ENCODE measurements around the gene COG5.

The COG5 gene

DNA sequence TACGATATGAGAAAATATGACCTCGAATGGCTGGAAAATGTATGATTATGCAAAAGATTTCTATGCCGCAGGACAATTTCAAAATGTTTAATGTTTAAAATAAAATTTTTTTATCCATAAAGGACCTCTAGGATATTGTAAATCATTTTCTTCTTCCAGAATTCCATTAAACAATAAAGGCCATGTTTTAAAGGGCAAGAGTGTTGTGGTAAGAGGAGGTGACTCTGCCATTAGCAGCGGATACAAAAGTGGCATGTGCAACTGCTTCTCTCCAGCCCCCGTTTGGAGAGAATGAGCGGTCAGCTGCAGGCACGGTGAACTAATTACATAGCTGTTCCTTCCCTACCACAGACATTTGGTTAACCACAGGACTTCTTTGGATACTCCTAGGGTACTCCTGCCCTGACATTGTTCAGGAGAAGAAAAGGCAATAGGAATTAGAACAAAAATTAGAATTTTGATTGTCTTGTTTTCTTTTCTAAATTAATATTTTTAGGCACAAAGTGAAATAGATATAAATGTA is 331.1 kb downstream of the COG5 start:
- Histone ChIP-seq H3K36me3 (ENCODE audit: control insufficient read depth in 2 of 2, insufficient read depth in 1 of 2, low read length in 2 of 2) (no peaks in the 10 kb centered on the region), H3K4me1 (ENCODE audit: control insufficient read depth, insufficient read depth, low read length) (no peaks in the 10 kb centered on the region), H3K4me3 (ENCODE audit: low read depth, low read length) (no peak overlapping the region), H3K9me3 (ENCODE audit: control insufficient read depth, insufficient read depth, low read depth, low read length) (no peaks in the 10 kb centered on the region), H3K27ac (ENCODE audit: extremely low read depth, low read depth, low read length) (no peak overlapping the region)
- TF ChIP-seq ZNF792 (tag by site-specific recombination; IDR thresholded peaks at IDR 0.05) (no peak), ZFHX2 (tag by site-specific recombination; conservative IDR thresholded peaks at IDR 0.05) (no peak), HOXC10 (CRISPR knock-in tag; IDR thresholded peaks at IDR 0.05) (no peak), ZBTB48 (tag by site-specific recombination; IDR thresholded peaks at IDR 0.05) (no peak), ZFP69B (tag by site-specific recombination; IDR thresholded peaks at IDR 0.05) (no peak), PBX3 (CRISPR knock-in tag; IDR thresholded peaks at IDR 0.05) (no peak), ZNF302 (tag by site-specific recombination; IDR thresholded peaks at IDR 0.05; ENCODE audit: low read depth) (no peak), EGR2 (tag by site-specific recombination; IDR thresholded peaks at IDR 0.05; ENCODE audit: low read depth) (no peak), ZNF664 (tag by site-specific recombination; IDR thresholded peaks at IDR 0.05) (no peak), ZNF830 (tag by site-specific recombination; IDR thresholded peaks at IDR 0.05; ENCODE audit: low read depth) (no peak), ZNF658 (tag by site-specific recombination; IDR thresholded peaks at IDR 0.05) (no peak), ZBTB6 (tag by site-specific recombination; IDR thresholded peaks at IDR 0.05) (no peak), ZNF560 (tag by site-specific recombination; IDR thresholded peaks at IDR 0.05; ENCODE audit: borderline replicate concordance) (no peak), ZNF211 (tag by site-specific recombination; IDR thresholded peaks at IDR 0.05; ENCODE audit: low read depth) (no peak), ZNF558 (tag by site-specific recombination; IDR thresholded peaks at IDR 0.05) (no peak), ZNF623 (tag by site-specific recombination; IDR thresholded peaks at IDR 0.05) (no peak)
- TF ChIP-seq, protein P1, sequence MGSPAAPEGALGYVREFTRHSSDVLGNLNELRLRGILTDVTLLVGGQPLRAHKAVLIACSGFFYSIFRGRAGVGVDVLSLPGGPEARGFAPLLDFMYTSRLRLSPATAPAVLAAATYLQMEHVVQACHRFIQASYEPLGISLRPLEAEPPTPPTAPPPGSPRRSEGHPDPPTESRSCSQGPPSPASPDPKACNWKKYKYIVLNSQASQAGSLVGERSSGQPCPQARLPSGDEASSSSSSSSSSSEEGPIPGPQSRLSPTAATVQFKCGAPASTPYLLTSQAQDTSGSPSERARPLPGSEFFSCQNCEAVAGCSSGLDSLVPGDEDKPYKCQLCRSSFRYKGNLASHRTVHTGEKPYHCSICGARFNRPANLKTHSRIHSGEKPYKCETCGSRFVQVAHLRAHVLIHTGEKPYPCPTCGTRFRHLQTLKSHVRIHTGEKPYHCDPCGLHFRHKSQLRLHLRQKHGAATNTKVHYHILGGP (tag by site-specific recombination; IDR thresholded peaks at IDR 0.05) = no peak
- ChIA-PET POLR2A (no interaction called here), CTCF (no interaction called here)

GRCh38 chr7:107230334-107230733 is 333.4 kb downstream of the COG5 start:
- Histone ChIP-seq H3K36me3 (ENCODE audit: control insufficient read depth in 2 of 2, insufficient read depth in 1 of 2, low read length in 2 of 2) (no peaks in the 10 kb centered on the region; a peak in 1 of 3 replicates), H3K27ac (ENCODE audit: extremely low read depth, low read depth, low read length) (no peak overlapping the region), H3K9me3 (ENCODE audit: control insufficient read depth, insufficient read depth, low read depth, low read length) (no peaks in the 10 kb centered on the region), H3K4me1 (ENCODE audit: control insufficient read depth, insufficient read depth, low read length) (no peaks in the 10 kb centered on the region), H3K4me3 (ENCODE audit: low read depth, low read length) (no peak overlapping the region)
- CTCF ChIA-PET = interaction anchor here (0.7 kb wide), 1 partner anchor 1868 kb away, joined by 5 read pairs; no protein-coding TSS in a partner anchor
- POLR2A ChIA-PET = no interaction called here
- TF ChIP-seq RBAK (tag by site-specific recombination; IDR thresholded peaks at IDR 0.05) (no peak), ZNF2 (tag by site-specific recombination; IDR thresholded peaks at IDR 0.05) (no peak), ZNF24 (tag by site-specific recombination; IDR thresholded peaks at IDR 0.05) (no peak), GLI2 (tag by site-specific recombination; IDR thresholded peaks at IDR 0.05; ENCODE audit: borderline replicate concordance, low read depth) (no peak), PRDM6 (tag by site-specific recombination; IDR thresholded peaks at IDR 0.05) (no peak), ZNF555 (tag by site-specific recombination; conservative IDR thresholded peaks at IDR 0.05) (no peak)
- TF ChIP-seq, protein P2, sequence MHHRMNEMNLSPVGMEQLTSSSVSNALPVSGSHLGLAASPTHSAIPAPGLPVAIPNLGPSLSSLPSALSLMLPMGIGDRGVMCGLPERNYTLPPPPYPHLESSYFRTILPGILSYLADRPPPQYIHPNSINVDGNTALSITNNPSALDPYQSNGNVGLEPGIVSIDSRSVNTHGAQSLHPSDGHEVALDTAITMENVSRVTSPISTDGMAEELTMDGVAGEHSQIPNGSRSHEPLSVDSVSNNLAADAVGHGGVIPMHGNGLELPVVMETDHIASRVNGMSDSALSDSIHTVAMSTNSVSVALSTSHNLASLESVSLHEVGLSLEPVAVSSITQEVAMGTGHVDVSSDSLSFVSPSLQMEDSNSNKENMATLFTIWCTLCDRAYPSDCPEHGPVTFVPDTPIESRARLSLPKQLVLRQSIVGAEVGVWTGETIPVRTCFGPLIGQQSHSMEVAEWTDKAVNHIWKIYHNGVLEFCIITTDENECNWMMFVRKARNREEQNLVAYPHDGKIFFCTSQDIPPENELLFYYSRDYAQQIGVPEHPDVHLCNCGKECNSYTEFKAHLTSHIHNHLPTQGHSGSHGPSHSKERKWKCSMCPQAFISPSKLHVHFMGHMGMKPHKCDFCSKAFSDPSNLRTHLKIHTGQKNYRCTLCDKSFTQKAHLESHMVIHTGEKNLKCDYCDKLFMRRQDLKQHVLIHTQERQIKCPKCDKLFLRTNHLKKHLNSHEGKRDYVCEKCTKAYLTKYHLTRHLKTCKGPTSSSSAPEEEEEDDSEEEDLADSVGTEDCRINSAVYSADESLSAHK (tag by site-specific recombination; IDR thresholded peaks at IDR 0.05) = no peak

Data from HEK293 (cell line).